HG03039 (cell line): Measurements from ENCODE around the gene GNB1L.

Source experiments
- ATAC-seq: cut with Tn5 transposase; IDR thresholded peaks from one replicate; pipeline ENCODE4 v1.9.1; 2021; ENCODE audit warnings: mild to moderate bottlenecking, moderate library complexity; ENCODE audit not compliant: unreplicated experiment

Gene GNB1L

DNA sequence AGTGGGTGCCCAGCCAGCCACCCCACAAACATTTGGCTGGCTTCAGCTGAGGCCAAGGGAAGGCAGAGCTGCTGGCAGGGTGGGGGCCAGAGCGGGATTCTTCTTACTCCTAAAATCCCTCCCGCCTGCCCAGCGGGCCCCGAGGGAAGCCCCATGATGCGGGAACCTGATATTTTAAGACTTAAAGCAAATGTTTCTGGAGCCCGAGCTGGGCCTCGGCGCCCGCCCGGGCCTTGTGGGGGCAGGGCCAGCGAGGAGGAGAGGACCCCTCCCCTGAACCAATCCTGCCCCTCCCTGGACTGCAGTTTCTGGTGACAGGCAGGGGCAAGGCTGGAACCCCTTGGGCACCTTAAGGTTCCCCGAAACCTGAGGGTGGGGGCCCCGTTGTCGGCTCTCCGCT is 114.1 kb downstream of the GNB1L start:
- no peak for ATAC-seq

DNA sequence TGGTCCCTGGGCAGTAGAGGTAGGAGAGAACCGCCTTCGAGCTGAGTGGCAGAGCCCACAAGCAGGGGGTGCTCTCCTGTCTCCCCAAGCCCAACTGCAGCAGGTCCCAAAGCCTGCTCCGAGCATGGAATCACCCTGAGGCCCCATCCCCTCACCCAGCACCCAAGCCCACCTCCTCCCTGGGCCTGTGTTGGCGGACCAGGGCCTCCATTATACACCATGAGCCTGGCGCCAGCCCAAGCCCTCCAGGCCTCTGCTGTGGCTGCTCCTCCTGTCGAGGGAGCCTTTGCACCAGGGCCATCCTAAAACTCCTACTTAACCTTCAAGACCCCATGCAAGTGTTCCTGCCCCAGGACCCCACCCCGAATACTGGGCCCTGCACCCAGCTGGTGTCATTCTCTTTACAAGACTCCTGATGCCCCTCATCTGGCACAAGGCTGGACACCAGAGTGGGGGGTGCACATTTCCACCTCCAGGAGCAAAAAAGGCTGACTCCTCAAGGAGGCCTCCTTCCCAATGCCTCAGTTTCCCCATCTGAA is 114.7 kb downstream of the GNB1L start:
- no peak for ATAC-seq

DNA sequence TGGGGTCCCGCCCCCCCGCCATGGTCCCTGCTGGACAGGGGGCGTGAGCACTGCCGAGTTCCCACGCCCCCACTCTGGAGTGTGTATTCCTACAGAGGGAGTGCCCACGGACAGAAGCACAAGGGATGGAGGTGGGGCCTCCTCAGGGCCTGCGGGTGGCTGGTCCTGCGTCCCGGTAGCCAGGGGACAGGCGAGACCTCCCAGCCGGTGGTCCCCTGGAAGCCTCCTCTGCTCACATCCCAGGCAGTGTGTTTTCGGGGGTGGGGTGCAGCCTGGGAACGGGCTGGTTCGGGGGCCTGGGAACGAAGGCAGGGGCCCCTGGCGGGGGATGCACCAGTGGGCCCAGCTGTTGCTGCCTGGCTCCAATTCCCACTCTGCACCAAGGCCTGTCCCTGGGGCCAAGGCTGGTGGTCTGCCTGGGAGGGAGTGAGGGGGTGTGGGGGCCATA is 115.2 kb downstream of the GNB1L start:
- ATAC-seq, result no peak

DNA sequence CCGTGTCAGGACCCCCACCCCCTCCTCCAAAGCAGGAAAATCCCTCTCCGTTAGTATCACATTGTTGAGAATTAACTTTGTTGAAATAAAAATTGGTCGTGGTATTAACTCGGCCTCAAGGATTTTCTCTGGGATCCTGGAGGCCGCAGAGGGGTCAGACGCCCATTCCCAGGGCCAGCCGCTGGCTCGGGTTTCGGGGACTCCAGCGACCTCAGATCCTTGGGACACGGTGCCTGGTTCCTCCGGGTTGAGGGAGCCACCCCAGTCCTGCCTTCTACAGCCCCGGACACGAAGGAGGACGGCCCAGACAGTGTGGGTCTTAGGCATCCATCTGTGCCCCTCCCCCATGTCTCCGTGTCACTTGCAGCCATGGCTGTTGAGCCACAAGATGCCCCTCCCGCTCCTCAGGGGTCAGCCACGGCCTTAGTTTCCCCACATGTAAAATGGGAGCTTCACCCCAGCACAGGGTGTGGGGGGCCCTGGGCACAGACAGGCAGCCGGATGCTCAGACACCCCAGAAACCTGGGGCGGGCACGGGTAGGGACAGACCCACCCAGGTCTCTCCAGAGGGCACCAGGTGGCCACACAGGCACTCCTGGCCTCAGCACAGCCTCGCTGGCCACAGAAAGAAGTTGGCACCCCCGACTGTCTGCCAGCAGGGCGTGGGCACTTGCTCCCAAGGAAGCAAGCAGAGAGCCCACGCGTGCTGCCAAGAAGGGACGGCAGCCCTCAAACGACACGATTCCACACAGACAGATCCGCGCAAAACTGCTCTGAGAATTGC is 115.8 kb downstream of the GNB1L start:
- no peak for ATAC-seq

DNA sequence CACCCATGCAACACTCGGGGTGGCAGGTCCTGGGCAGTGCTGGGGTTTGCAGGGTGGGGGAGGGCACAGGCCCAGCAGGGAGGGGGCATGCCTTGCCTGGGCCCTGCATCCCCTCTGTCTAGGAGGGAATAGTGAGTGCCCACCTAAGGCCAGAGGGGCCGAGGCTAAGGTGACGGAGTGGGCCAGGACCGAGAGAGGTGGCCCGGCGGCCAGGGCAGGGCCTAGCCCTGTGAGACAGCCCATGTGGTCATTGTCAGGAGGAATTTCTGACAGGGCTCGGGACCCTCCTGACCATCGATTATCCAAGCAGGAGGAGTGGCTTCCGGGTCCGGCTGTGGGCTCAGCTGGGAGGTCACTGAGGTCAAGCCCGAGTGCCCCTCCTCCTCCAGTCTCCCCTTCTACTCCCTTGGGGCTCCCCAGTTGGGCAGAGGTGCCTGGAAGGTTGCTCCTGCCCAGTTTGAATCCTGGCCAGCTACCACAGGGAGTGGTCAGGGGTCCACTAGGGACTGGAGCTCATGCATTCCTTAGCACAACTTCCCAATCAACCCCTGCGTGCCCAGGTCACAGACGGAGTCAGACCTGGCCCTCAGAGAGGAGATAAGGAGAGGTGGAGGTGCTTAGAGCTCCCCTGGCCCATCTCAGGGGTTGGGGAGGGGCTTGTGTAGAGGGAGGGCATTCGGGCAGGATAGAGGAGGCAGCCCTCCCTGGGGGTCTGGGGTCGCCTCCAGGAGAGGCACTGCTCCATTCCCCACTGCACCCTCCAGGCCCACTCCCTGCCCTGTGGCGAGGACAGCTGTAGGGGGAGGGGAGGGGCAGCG is 116.6 kb downstream of the GNB1L start:
- no peak for ATAC-seq

DNA sequence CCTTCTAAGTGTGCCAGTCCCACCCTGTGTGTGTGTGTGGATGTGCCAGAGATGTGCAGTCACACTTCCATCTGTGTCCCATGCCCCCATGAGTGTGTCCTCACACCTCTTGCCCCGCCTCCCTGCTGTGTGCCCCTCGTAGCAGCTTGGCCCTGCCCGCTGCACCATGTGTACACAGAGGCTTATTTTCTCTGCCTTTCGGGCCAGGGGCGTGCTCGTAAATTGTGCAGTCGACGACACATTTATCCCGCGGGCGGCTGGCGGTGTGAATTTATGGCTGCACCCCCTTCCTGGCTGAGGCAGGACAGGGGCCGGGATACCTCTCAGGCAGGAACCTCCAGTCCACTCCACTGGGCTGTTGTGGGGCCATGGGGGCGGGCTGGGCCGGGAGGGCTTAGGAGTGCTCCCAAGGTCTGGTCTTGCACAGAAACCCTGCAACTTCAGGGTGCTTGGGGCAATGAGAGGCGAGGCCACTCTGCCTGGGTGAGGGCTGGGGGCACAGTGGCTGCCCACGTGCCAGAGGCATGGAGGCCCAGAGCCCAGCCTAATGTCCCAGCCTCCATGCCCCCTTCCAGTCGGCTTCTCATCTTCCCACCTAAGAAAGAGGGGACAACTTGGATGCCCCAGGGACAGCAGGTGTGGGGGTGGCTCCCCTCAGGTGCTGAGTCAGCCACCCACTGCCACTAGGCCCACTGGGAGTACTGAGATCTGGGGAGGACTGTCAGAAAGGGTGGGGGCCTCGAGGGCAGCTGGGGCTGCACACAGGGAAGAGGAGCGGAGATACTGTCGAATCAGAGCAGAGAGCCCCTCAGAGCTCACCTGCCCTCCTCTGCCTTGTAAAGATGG is 118.8 kb downstream of the GNB1L start:
- no peak for ATAC-seq

DNA sequence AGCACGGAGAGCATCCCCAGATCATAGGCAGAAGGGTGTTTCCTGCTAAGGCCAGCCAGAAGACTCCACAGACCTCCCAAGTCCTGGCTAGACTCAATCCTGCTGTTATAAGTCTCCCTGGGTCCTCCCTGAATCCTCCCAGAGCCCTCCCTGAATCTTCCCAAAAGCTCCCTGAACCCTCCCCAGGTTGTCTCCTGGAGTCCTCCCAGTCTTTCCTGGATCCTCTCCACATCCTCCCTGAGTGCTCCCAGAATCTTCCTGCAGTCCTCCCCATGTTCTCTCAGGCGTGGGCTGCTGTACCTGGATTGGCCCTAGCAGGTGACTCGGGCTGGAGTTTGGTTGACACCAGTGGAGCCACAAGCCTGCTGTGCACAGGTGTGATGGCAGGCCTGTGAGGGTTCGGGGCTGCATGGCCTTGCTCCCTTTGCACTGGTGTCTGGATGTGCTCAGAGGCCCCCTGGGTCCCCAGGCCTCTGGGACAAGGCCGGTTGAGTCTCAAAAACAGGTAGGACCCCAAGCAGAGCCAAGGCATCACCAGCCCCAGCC is 119.8 kb downstream of the GNB1L start:
- ATAC-seq, result no peak

DNA sequence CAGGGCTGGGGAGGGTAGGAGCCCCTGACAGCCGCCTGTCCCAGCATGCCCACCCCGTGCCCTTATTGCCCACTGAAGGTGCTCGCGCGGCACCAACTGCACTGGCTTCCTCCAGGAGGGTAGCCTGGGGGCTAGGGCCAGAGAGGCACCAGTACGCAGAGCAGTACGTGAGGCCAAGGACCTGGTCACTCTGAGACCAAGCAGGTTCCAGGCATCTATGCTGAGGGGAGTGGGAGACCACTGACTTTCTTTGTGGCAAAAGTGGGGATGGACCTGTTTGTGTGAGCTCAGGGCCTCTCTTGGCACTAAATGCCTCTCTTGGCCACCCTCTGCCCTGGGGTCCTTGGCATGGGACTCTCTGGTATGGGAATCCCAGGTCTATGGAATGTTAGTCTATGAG is 120.5 kb downstream of the GNB1L start:
- ATAC-seq, result no peak

DNA sequence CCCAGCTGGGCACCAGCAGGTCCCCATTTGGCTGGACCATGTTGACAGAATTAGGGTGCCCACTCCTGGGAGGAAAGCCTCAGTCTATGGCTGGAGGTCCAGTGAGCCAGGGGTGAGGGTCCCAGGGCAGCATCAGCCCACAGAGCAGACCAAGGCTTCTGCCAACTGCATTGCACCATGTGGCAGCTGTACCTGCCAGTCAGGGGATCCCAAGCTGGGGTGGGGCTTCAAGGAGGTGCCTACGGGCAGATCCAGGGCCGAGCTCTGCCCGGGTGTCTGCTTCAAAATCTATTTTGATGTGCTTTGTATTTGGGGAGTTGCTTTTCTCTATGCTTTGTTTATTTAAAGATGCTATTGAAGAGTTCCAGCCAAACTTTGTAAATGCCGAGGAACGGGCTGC is 120.9 kb downstream of the GNB1L start:
- no peak for ATAC-seq
